B cell (primary cell): ENCODE results near the gene CCDC187. TPM values are rescaled to one million over a fixed set of nuclear protein-coding genes. Genes with fewer than 3 reads are reported as not detected.

Experiments used
- ATAC-seq: fragments of 200-7000 bp; cut with Tn5 transposase; one replicate; pipeline ENCODE4 v1.10.0; 2021; ENCODE audit warnings: low read depth, mild to moderate bottlenecking, moderate number of reproducible peaks, moderate library complexity
- CTCF ChIA-PET: fragments of 350-600 bp; sonication (Branson Sonifier 250); formaldehyde crosslinking; loops from one replicate; lab custom pipeline; 2021; ENCODE audit warnings: antibody characterized with exemption, inconsistent platforms; lab: Charles Lee
- POLR2A ChIA-PET: fragments of 350-600 bp; sonication (Branson Sonifier 250); formaldehyde crosslinking; loops from one replicate; lab custom pipeline; 2021; ENCODE audit warnings: antibody characterized with exemption; lab: Charles Lee
- DNase-seq: peaks from one replicate; pipeline ENCODE4 v3.0.0; 2013
- H2AFZ ChIP-seq: 2 replicates; pipeline ENCODE4 v1.6.1; 2012; ENCODE audit warnings: mild to moderate bottlenecking, low read depth, low read length; ENCODE audit not compliant: insufficient read depth, poor library complexity, severe bottlenecking
- H3K27ac ChIP-seq, 2 donors: 1 replicate in 1 of 2; 2 replicates in 1 of 2; pipeline ENCODE4 v1.5.1; 2012 to 2013; ENCODE audit warnings: low read length in 2 of 2, mild to moderate bottlenecking in 2 of 2, moderate library complexity in 1 of 2
- H3K27me3 ChIP-seq, 4 experiments: fragments of 200-600 bp in 1 of 4; sonication (generic) in 1 of 4; replicated peaks in 1 of 4; 1 replicate in 2 of 4; 2 replicates in 2 of 4; pipeline versions ENCODE4 v1.6.1 to v1.7.0; 2013 to 2016; ENCODE audit warnings: low read length in 3 of 4, mild to moderate bottlenecking in 2 of 4, mixed read lengths in 1 of 4, moderate library complexity in 1 of 4; ENCODE audit not compliant: insufficient read depth in 4 of 4, control insufficient read depth in 3 of 4; ENCODE audit errors: control extremely low read depth in 1 of 4
- H3K36me3 ChIP-seq, 2 experiments: replicated peaks in 1 of 2; 1 replicate in 1 of 2; 2 replicates in 1 of 2; pipeline versions ENCODE4 v1.6.1 to v1.7.1; 2013; ENCODE audit warnings: low read length in 1 of 2; ENCODE audit not compliant: insufficient read depth in 2 of 2, control insufficient read depth in 1 of 2; ENCODE audit errors: control extremely low read depth in 1 of 2, extremely low read depth in 1 of 2
- H3K4me1 ChIP-seq, 2 donors: fragments of 200-600 bp in 1 of 2; sonication (generic) in 1 of 2; 1 replicate in 1 of 2; 2 replicates in 1 of 2; pipeline versions ENCODE4 v1.5.1 to v1.6.1; 2013 to 2017; ENCODE audit warnings: low read length in 2 of 2; ENCODE audit not compliant: control insufficient read depth in 2 of 2, insufficient read depth in 2 of 2
- H3K4me2 ChIP-seq: replicated peaks from 2 replicates; pipeline ENCODE3; 2012; ENCODE audit warnings: mild to moderate bottlenecking, low read depth, low read length; ENCODE audit not compliant: poor library complexity, severe bottlenecking
- H3K4me3 ChIP-seq, 5 experiments: fragments of 200-600 bp in 1 of 5; sonication (generic) in 1 of 5; 1 replicate in 3 of 5; 2 replicates in 2 of 5; pipeline versions ENCODE4 v1.5.1 to v1.7.0; 2011 to 2016; ENCODE audit warnings: low read length in 4 of 5, mild to moderate bottlenecking in 4 of 5, low read depth in 2 of 5, control low read depth in 1 of 5, moderate library complexity in 1 of 5; ENCODE audit not compliant: insufficient read depth in 1 of 5; ENCODE audit errors: control extremely low read depth in 1 of 5, extremely low read depth in 1 of 5
- H3K79me2 ChIP-seq: fragments of 200-600 bp; sonication (generic); one replicate; pipeline ENCODE4 v1.6.0; 2016; ENCODE audit warnings: low read length; ENCODE audit not compliant: control insufficient read depth, insufficient read depth
- H3K9ac ChIP-seq: fragments of 200-600 bp; sonication (generic); 2 replicates; pipeline ENCODE4 v1.6.1; 2017; ENCODE audit warnings: mild to moderate bottlenecking, low read length, moderate library complexity
- H3K9me3 ChIP-seq, 3 donors: one replicate each; pipeline versions ENCODE4 v1.6.1 to v1.7.1; 2013; ENCODE audit warnings: low read length in 2 of 3; ENCODE audit not compliant: control insufficient read depth in 2 of 3, insufficient read depth in 1 of 3; ENCODE audit errors: control extremely low read depth in 1 of 3
- H4K20me1 ChIP-seq: 2 replicates; pipeline ENCODE4 v1.6.0; 2012; ENCODE audit warnings: mild to moderate bottlenecking, low read length; ENCODE audit not compliant: insufficient read depth, control insufficient read depth, poor library complexity, severe bottlenecking
- H3K27ac Mint-ChIP-seq: one replicate; pipeline ENCODE4 v1.8.0; 2021; ENCODE audit warnings: mixed read lengths
- H3K27me3 Mint-ChIP-seq: one replicate; pipeline ENCODE4 v1.8.0; 2021; ENCODE audit warnings: mixed read lengths
- H3K4me1 Mint-ChIP-seq: one replicate; pipeline ENCODE4 v1.8.0; 2021; ENCODE audit warnings: mixed read lengths
- H3K4me3 Mint-ChIP-seq: one replicate; pipeline ENCODE4 v1.8.0; 2021; ENCODE audit warnings: mixed read lengths
- H3K9me3 Mint-ChIP-seq: one replicate; pipeline ENCODE4 v1.8.0; 2022; ENCODE audit warnings: mixed read lengths; ENCODE audit not compliant: insufficient read depth
- EZH2 ChIP-seq: IDR thresholded peaks from 2 replicates; pipeline ENCODE4 v1.6.1; 2012; ENCODE audit warnings: borderline replicate concordance, low read depth, mild to moderate bottlenecking, moderate library complexity, low read length; ENCODE audit not compliant: insufficient read depth, poor library complexity, severe bottlenecking
- WGBS: methylation state at CpG from one replicate; pipeline ENCODE4 v1.1.5; 2013; ENCODE audit warnings: missing lambda C conversion rate; ENCODE audit not compliant: insufficient coverage; 5-methylcytosine and 5-hydroxymethylcytosine counted together
- intact Hi-C: fragments of 100-400 bp; cut with micrococcal nuclease; formaldehyde crosslinking; loops from one replicate; pipeline ENCODE4 v1.10.0; 2022
- polyA plus RNA-seq: library from polyadenylated mRNA; depleted of rRNA; stranded (reverse); fragments of >200 nt; gene quantifications from 2 replicates; pipeline ENCODE4 v1.2.3, GENCODE V29; 2012
- total RNA-seq, 2 donors: library from RNA; stranded (reverse); fragments of 120-200 nt in 1 of 2; gene quantifications; 1 replicate in 1 of 2; 2 replicates in 1 of 2; pipeline versions ENCODE4 v1.2.3 to v1.2.4, GENCODE V29; 2013 to 2022
- TF ChIP-seq, protein P1 (sequence below): fragments of 200-600 bp; IDR thresholded peaks from one replicate; pipeline ENCODE4 v1.8.0; 2022; ENCODE audit warnings: antibody characterized with exemption, mild to moderate bottlenecking

CCDC187 gene
- total and polyA plus RNA-seq, 2 donors (not counting 1 experiment from before 2014, with no cell fraction given) = 1.5 to 7.6 TPM

DNA sequence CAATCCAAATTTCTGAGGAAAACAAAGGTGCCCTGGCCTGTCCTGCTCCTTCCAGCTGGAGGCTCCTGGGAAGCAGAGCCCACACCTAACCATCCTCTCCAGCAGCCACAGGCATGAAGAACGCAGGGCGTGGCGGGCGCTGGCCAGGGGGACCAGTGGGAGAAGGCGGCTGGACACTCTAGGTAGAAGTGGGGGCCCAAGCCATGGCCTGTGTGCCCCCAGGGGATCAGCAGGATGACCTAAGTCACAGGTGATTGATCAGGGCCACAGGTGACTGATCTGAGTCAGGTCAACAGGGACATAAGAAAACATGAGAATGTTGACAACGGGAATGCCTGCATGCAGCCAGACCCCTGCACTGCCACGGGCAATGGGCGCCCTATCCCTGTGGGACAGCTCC is 61.6 kb downstream of the CCDC187 start:
- no peak overlapping the region for H2AFZ ChIP-seq
- peak overlapping the region in 1 of 5 experiments; percentile 97 for H3K4me3 ChIP-seq
- Mint-ChIP-seq H3K4me3 (peak overlapping the region; percentile 94), H3K27ac (peak overlapping the region; percentile 90), H3K27me3 (no peaks in the 10 kb centered on the region), H3K9me3 (no peaks in the 10 kb centered on the region), H3K4me1 (peaks cover 81% of the 10 kb centered on the region)
- no peaks in the 10 kb centered on the region for H3K9me3 ChIP-seq
- intact Hi-C loops = loop anchor here (5.0 to 10.0 kb wide), 2 partner anchors 160 to 277 kb away; partner anchors contain the start of genes SNAPC4 and UBAC1
- peaks cover 2 to 18% of the 10 kb centered on the region in 2 experiments for H3K36me3 ChIP-seq
- 92% methylated on average over 6 of the region's 8 CpGs for WGBS
- peak overlapping the region; percentile 70 to 83 for H3K27ac ChIP-seq
- DNase-seq = no peak
- ChIA-PET CTCF (interaction anchor here (1.4 to 8.5 kb wide), 10 partner anchors 8 to 102 kb away, joined by 3 to 102 read pairs (median 6); no protein-coding TSS in a partner anchor), POLR2A (interaction anchor here (0.6 to 2.1 kb wide), 3 partner anchors 16 to 29 kb away, joined by 3 to 8 read pairs (median 8); no protein-coding TSS in a partner anchor)
- TF ChIP-seq, protein P1, sequence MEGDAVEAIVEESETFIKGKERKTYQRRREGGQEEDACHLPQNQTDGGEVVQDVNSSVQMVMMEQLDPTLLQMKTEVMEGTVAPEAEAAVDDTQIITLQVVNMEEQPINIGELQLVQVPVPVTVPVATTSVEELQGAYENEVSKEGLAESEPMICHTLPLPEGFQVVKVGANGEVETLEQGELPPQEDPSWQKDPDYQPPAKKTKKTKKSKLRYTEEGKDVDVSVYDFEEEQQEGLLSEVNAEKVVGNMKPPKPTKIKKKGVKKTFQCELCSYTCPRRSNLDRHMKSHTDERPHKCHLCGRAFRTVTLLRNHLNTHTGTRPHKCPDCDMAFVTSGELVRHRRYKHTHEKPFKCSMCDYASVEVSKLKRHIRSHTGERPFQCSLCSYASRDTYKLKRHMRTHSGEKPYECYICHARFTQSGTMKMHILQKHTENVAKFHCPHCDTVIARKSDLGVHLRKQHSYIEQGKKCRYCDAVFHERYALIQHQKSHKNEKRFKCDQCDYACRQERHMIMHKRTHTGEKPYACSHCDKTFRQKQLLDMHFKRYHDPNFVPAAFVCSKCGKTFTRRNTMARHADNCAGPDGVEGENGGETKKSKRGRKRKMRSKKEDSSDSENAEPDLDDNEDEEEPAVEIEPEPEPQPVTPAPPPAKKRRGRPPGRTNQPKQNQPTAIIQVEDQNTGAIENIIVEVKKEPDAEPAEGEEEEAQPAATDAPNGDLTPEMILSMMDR = no peak
- no peak for TF ChIP-seq EZH2
- peak overlapping the region; percentile 88 for H3K9ac ChIP-seq
- peaks cover 60% of the 10 kb centered on the region for H4K20me1 ChIP-seq
- ATAC-seq = no peak
- peaks cover 77 to 83% of the 10 kb centered on the region in 2 donors for H3K4me1 ChIP-seq
- H3K27me3 ChIP-seq = no peaks in the 10 kb centered on the region
- H3K79me2 ChIP-seq = peaks cover 73% of the 10 kb centered on the region
- H3K4me2 ChIP-seq = peak overlapping the region; percentile 86

DNA sequence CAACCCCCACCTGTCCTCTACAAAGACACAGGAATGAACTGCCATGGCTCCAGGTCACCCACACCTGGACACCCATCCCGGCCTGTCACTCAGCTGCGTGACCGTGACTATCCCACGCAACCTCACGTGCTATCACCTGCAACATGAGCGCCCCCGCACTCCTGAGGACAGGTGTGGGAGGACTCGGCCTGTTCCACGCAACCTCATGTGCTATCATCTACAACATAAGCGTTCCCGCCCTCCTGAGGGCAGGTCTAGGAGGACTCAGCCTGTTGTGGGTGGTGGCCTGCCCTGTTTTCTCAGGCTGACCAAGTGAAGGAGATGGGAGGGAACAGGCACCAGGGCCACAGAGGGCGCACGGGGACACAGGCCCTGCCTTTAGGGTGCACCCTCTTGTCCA is 62.4 kb downstream of the CCDC187 start:
- Mint-ChIP-seq H3K27ac (peak overlapping the region; percentile 90), H3K4me3 (peak overlapping the region; percentile 94), H3K4me1 (peaks cover 81% of the 10 kb centered on the region), H3K27me3 (no peaks in the 10 kb centered on the region), H3K9me3 (no peaks in the 10 kb centered on the region)
- Histone ChIP-seq H3K9ac (peak overlapping the region; percentile 88), H3K36me3 (peaks cover 2 to 23% of the 10 kb centered on the region in 2 experiments), H3K9me3 (no peaks in the 10 kb centered on the region), H3K27me3 (no peaks in the 10 kb centered on the region), H3K4me1 (peaks cover 77 to 88% of the 10 kb centered on the region in 2 donors), H3K79me2 (peaks cover 80% of the 10 kb centered on the region), H4K20me1 (peaks cover 68% of the 10 kb centered on the region), H2AFZ (no peak overlapping the region), H3K4me2 (peak overlapping the region; percentile 86), H3K4me3 (no peak overlapping the region), H3K27ac (peak overlapping the region; percentile 70 to 83)
- TF ChIP-seq, protein P1 = no peak
- no peak for TF ChIP-seq EZH2
- ChIA-PET CTCF (interaction anchor here (1.4 to 8.5 kb wide), 7 partner anchors 13 to 71 kb away, joined by 3 to 102 read pairs (median 13); no protein-coding TSS in a partner anchor), POLR2A (interaction anchor here (2.1 kb wide), 1 partner anchor 15 kb away, joined by 8 read pairs; no protein-coding TSS in a partner anchor)
- WGBS = 81% methylated on average over 5 of the region's 13 CpGs
- intact Hi-C loops = loop anchor here (5.0 to 10.0 kb wide), 2 partner anchors 161 to 277 kb away; partner anchors contain the start of genes SNAPC4 and UBAC1
- ATAC-seq (no peak), DNase-seq (no peak)
